Transverse colon (tissue), 4 donors: ENCODE measurements around the gene PDK3.
A peak's percentile ranks its signal among the peaks of the same experiment; 100 is the strongest.

Experiments used
- CTCF ChIP-seq, 5 experiments: fragments of 200-600 bp in 3 of 5; fragments of 450-650 bp in 2 of 5; sonication (generic) in 3 of 5; IDR thresholded peaks; 1 replicate in 2 of 5; 2 replicates in 3 of 5; pipeline ENCODE4 v1.5.1; 2016 to 2017; ENCODE audit warnings: antibody characterized with exemption in 5 of 5, inconsistent platforms in 3 of 5, mild to moderate bottlenecking in 2 of 5, moderate library complexity in 1 of 5
- EP300 ChIP-seq: sonication (generic); formaldehyde crosslinking; IDR thresholded peaks from one replicate; pipeline ENCODE4 v1.6.1; 2017; ENCODE audit warnings: antibody characterized with exemption, low read depth
- POLR2A ChIP-seq: fragments of 450-650 bp; IDR thresholded peaks from one replicate; pipeline ENCODE4 v1.6.1; 2016; ENCODE audit warnings: antibody characterized with exemption, mild to moderate bottlenecking, moderate library complexity
- POLR2AphosphoS5 ChIP-seq, 3 donors: sonication (generic); formaldehyde crosslinking; IDR thresholded peaks; one replicate each; pipeline ENCODE4 v1.6.1; 2016; ENCODE audit warnings: antibody characterized with exemption in 3 of 3

- TF ChIP-seq CTCF (IDR thresholded peaks at IDR 0.05), result no peak
- peak; percentile 70 for TF ChIP-seq POLR2A
- no peak for TF ChIP-seq EP300
- TF ChIP-seq POLR2AphosphoS5 (IDR thresholded peaks at IDR 0.05), result peak; percentile 65 to 80 (median 68)
Observed at GRCh38 chrX:24464836-24465531, at the start of gene PDK3.
